GM21619 (cell line): ENCODE results near the gene HIPK4.
A peak's percentile ranks its signal among the peaks of the same experiment; 100 is the strongest.
"Not testable (repeated sequence)": the region's sequence is repeated elsewhere in the genome, so short reads cannot be mapped to it uniquely, and the experiment has no call there.

ENCODE experiments used
- ATAC-seq: cut with Tn5 transposase; IDR thresholded peaks from one replicate; pipeline ENCODE4 v1.9.1; 2021; ENCODE audit not compliant: unreplicated experiment

Gene HIPK4

GRCh38 chr19:40390084-40390742, at the start of gene HIPK4:
Gene HIPK4 (minus strand): TSS chr19:40390181. CDS start chr19:40389902, 279 bp downstream.
- ATAC-seq = no peak

GRCh38 chr19:40438284-40438683, 48.3 kb upstream of the HIPK4 start:
- no peak for ATAC-seq

- ATAC-seq = no peak
Measured at GRCh38 chr19:40433391-40434216, 43.6 kb upstream of the HIPK4 start.

- not testable (repeated sequence) for ATAC-seq
Measured at GRCh38 chr19:40432760-40433159, 42.8 kb upstream of the HIPK4 start.

GRCh38 chr19:40431698-40432097, 41.7 kb upstream of the HIPK4 start:
- ATAC-seq = no peak

GRCh38 chr19:40430242-40430641, 40.3 kb upstream of the HIPK4 start:
- ATAC-seq = not testable (repeated sequence)

- ATAC-seq = not testable (repeated sequence)
Measured at GRCh38 chr19:40428197-40428596, 38.2 kb upstream of the HIPK4 start.

GRCh38 chr19:40425450-40426287, 35.7 kb upstream of the HIPK4 start, which contains the start of gene SERTAD1:
Gene SERTAD1 (minus strand): TSS chr19:40425992. CDS start chr19:40423546, 2,446 bp downstream.
- ATAC-seq = peak; percentile 73

GRCh38 chr19:40424637-40425449, 34.9 kb upstream of the HIPK4 start:
- no peak for ATAC-seq

GRCh38 chr19:40423938-40424337, 34.0 kb upstream of the HIPK4 start:
- ATAC-seq = no peak

- ATAC-seq = no peak
Measured at GRCh38 chr19:40422748-40423566, 33.0 kb upstream of the HIPK4 start.

GRCh38 chr19:40421993-40422747, 32.2 kb upstream of the HIPK4 start:
- no peak for ATAC-seq

- ATAC-seq = peak; percentile 40
Measured at GRCh38 chr19:40420766-40421765, 31.1 kb upstream of the HIPK4 start.

- no peak for ATAC-seq
Measured at GRCh38 chr19:40420451-40420765, 30.4 kb upstream of the HIPK4 start.

- no peak for ATAC-seq
Measured at GRCh38 chr19:40419780-40420179, 29.8 kb upstream of the HIPK4 start.

GRCh38 chr19:40419066-40419612, 29.2 kb upstream of the HIPK4 start:
- ATAC-seq = no peak

- no peak for ATAC-seq
Measured at GRCh38 chr19:40418040-40418439, 28.1 kb upstream of the HIPK4 start.

GRCh38 chr19:40417643-40417981, 27.6 kb upstream of the HIPK4 start:
- ATAC-seq = no peak
